ENCODE results near the gene SMAD6.

Gene SMAD6

GRCh38 chr15:66749841-66750575 lies 48.0 kb downstream of the SMAD6 start:
- TF ChIP-seq CTCF (IDR thresholded peaks at IDR 0.05) = no peak
- Mint-ChIP-seq H3K27ac (peak overlapping the region; percentile 20), H3K9me3 (peaks cover 13% of the 10 kb centered on the region), H3K4me3 (no peak overlapping the region), H3K27me3 (ENCODE audit: low read depth, poor library complexity) (peaks cover 4% of the 10 kb centered on the region), H3K4me1 (peaks cover 72% of the 10 kb centered on the region), H3K36me3 (ENCODE audit: low read depth) (peaks cover 43% of the 10 kb centered on the region)
- no peak for DNase-seq

- Mint-ChIP-seq H3K36me3 (ENCODE audit: low read depth) (peaks cover 49% of the 10 kb centered on the region), H3K4me1 (peaks cover 70% of the 10 kb centered on the region), H3K27ac (peak overlapping the region; percentile 20), H3K27me3 (ENCODE audit: low read depth, poor library complexity) (peaks cover 4% of the 10 kb centered on the region), H3K9me3 (peaks cover 18% of the 10 kb centered on the region), H3K4me3 (no peak overlapping the region)
- no peak for DNase-seq
- TF ChIP-seq CTCF (IDR thresholded peaks at IDR 0.05) = no peak
Measured at GRCh38 chr15:66750609-66751008, 48.6 kb downstream of the SMAD6 start.

GRCh38 chr15:66751579-66751978 lies 49.5 kb downstream of the SMAD6 start:
- no peak overlapping the region for H3K27ac Mint-ChIP-seq

GRCh38 chr15:66752078-66752477 lies 50.0 kb downstream of the SMAD6 start:
- peaks cover 4% of the 10 kb centered on the region for H3K27me3 Mint-ChIP-seq (ENCODE audit: low read depth, poor library complexity)

More at GRCh38 chr15:66751579-66751978, 49.5 kb downstream of the SMAD6 start:
- Mint-ChIP-seq H3K9me3 (peaks cover 18% of the 10 kb centered on the region), H3K36me3 (ENCODE audit: low read depth) (peaks cover 56% of the 10 kb centered on the region), H3K27me3 (ENCODE audit: low read depth, poor library complexity) (peaks cover 4% of the 10 kb centered on the region), H3K4me1 (peaks cover 60% of the 10 kb centered on the region), H3K4me3 (no peak overlapping the region)
- TF ChIP-seq CTCF (IDR thresholded peaks at IDR 0.05) = no peak
- DNase-seq = no peak

GRCh38 chr15:66753687-66754377 lies 51.8 kb downstream of the SMAD6 start:
- H3K9me3 Mint-ChIP-seq = peaks cover 18% of the 10 kb centered on the region
- no peak overlapping the region for H3K4me3 Mint-ChIP-seq
- no peak for DNase-seq
- no peak for TF ChIP-seq CTCF (IDR thresholded peaks at IDR 0.05)
- H3K27me3 Mint-ChIP-seq (ENCODE audit: low read depth, poor library complexity) = peaks cover 4% of the 10 kb centered on the region
- no peak overlapping the region for H3K27ac Mint-ChIP-seq
- peaks cover 38% of the 10 kb centered on the region for H3K4me1 Mint-ChIP-seq
- peaks cover 72% of the 10 kb centered on the region for H3K36me3 Mint-ChIP-seq (ENCODE audit: low read depth)

More at GRCh38 chr15:66752078-66752477, 50.0 kb downstream of the SMAD6 start:
- Mint-ChIP-seq H3K36me3 (ENCODE audit: low read depth) (peaks cover 59% of the 10 kb centered on the region), H3K9me3 (peaks cover 18% of the 10 kb centered on the region), H3K4me3 (no peak overlapping the region), H3K27ac (no peak overlapping the region), H3K4me1 (peaks cover 55% of the 10 kb centered on the region)
- no peak for DNase-seq
- no peak for TF ChIP-seq CTCF (IDR thresholded peaks at IDR 0.05)
